Measurements from ENCODE around the gene CNN3.

CNN3 gene

DNA sequence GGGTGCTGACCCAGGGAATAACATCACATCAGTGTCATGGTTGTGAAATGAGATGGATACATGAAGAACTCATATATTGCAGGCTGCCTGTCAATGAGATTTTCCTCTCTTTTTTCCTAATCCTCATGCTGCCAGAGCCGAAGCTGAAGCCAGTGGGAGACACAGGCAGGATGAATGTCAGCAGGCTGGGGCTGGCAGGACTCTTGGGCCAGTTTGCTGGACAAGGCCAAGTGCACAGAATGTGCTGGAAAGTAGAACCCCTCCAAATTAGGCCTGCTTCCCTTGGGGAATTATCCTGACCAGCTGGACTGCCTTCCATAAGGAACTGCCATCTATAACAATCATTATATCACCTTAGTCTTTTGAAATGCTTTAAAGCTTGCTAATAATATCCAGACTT is 75.3 kb downstream of the CNN3 start:
- no peak for DNase-seq
